HEK293T (cell line): ENCODE data around the gene EXOC4.

Experiments
- BHLHE40 ChIP-seq: fragments of 450-650 bp; IDR thresholded peaks from 2 replicates; pipeline ENCODE4 v1.6.1; 2016; ENCODE audit warnings: mild to moderate bottlenecking, moderate library complexity, borderline replicate concordance
- FOXM1 ChIP-seq: fragments of 450-650 bp; IDR thresholded peaks from 2 replicates; pipeline ENCODE4 v1.6.1; 2017; ENCODE audit warnings: mild to moderate bottlenecking, borderline replicate concordance
- SP1 ChIP-seq: fragments of 450-650 bp; IDR thresholded peaks from 2 replicates; pipeline ENCODE4 v1.6.1; 2017
- SUZ12 ChIP-seq: fragments of 450-650 bp; IDR thresholded peaks from 2 replicates; pipeline ENCODE4 v1.6.1; 2016; ENCODE audit warnings: mild to moderate bottlenecking
- ZNF384 ChIP-seq: fragments of 450-650 bp; IDR thresholded peaks from 2 replicates; pipeline ENCODE4 v1.6.1; 2016

- TF ChIP-seq FOXM1 (no peak), SUZ12 (no peak), BHLHE40 (no peak), SP1 (no peak), ZNF384 (no peak)
Observed at GRCh38 chr7:134016223-134016941, 763.5 kb downstream of the EXOC4 start.
